ENCODE measurements around the gene PREX1.
"Not testable (repeated sequence)": the region's sequence is repeated elsewhere in the genome, so short reads cannot be mapped to it uniquely, and the experiment has no call there.

PREX1 gene

GRCh38 chr20:48847498-48848205 lies 19.9 kb upstream of the PREX1 start:
- no peak for DNase-seq
- intact Hi-C loops (cut with DNase I): no loop called here

DNA sequence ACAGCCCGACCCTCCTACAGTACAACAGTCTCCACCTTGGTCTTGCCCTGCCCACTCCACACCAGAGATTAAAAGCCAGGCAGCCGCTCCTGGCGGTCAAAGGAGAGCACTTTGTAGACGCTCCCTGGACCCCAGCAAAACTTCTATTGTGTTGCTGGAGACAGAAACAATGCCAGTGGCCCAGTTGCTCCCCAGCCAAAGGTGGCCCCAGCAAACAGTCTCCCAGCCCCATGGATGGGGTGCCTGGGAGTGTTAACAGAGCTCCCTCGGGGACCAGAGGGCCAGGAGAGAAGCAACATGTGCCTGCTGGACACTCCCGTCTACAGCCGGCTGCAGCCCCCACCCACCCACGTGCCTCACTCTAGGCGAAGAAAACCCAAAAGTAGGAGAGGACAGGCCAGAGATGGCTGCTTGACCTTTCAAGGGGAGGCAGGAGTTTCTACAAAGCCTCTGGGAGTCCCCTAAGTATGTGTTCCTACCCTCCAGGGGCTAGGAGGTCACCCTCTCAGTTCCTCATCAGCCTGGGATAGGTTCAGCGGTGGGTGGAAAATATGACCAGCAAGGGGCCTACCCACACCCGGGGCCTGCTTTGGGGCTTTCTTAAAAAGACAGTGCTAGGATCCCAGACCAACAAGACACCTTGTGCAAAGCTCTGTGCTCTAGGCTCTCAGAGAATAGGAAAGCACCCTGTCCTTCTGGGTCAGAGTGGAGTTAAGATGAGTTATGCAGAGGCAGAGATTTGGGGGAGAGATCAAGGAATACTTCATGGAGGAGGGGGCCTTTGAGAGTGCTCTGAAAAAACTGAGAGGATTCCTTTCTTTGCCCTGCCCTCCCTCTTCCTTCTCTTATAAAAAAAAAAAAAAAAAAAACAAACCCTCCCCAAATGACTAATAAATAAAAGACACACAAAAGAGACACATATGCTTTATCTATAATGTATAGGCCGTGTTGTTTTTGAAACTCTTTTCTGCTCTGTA lies 19.0 kb upstream of the PREX1 start:
- peak in 11 of 42 donors; percentile 16 to 66 (median 36) for DNase-seq
- intact Hi-C loops (cut with DNase I): no loop called here

DNA sequence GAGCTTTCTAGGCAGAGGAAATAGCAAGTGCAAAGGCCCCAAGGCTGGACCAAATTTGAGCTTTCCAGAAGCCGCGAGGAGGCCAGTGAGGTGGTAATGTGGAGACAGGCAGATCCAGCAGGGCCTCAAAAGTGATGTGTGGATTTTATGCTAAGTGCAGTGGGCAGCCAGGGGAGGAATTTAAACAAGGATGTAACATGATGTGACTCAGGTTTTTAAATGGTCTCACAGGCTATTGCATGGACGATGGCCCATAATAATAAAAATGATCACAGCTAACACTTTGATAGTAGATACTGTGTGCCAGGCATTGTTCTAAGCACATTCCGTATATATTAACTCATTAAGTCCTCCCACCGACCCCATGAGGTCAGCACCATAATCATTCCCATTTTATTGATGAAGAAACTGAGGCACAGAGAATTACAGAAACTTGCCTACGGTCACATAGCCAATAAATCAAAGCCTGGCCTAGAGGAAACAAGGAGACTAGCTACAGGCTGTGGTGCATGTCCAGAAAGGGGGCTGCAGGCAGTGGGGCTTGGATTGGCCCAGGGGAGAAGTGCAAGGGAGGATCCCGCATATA lies 18.0 kb upstream of the PREX1 start:
- intact Hi-C loops (cut with DNase I): no loop called here
- DNase-seq: no peak

DNA sequence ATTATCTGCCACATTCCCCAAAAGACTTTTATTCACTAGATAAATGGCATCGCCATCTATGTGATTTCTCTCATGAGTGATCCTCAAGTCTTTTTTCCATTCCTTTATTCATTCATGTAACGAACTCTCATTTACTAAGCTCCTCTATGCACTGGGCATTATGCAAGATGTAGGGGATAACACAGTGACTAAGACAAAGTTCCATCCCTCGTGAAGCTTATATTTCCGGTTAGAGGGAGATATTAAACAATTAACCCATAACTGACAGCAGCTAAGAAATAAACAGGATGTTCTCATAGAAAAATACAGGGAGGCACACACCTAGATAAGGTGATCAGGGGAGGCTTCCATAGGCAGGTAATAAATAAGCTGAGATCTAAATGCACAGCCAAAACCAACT lies 17.2 kb upstream of the PREX1 start:
- intact Hi-C loops (cut with DNase I): no loop called here
- DNase-seq: no peak

DNA sequence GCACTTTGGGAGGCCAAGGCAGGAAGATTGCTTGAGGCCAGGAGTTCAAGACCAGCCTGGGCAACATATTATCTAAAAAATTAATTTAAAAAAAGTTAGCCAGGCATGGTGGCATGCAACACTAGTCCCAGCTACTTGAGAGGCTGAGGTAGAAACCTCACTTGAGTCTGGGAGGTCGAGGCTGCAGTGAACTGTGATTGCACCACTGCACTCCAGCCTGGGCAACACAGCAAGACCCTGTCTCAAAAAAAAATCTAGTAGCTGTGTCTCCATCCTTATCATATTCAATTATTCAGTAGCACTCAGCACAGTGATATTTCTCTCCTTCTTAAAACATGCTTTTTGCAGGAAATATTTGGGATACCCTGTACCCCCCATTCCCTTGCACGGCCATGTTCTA lies 16.1 kb upstream of the PREX1 start:
- DNase-seq; intact Hi-C loops (cut with DNase I): not testable (repeated sequence)

DNA sequence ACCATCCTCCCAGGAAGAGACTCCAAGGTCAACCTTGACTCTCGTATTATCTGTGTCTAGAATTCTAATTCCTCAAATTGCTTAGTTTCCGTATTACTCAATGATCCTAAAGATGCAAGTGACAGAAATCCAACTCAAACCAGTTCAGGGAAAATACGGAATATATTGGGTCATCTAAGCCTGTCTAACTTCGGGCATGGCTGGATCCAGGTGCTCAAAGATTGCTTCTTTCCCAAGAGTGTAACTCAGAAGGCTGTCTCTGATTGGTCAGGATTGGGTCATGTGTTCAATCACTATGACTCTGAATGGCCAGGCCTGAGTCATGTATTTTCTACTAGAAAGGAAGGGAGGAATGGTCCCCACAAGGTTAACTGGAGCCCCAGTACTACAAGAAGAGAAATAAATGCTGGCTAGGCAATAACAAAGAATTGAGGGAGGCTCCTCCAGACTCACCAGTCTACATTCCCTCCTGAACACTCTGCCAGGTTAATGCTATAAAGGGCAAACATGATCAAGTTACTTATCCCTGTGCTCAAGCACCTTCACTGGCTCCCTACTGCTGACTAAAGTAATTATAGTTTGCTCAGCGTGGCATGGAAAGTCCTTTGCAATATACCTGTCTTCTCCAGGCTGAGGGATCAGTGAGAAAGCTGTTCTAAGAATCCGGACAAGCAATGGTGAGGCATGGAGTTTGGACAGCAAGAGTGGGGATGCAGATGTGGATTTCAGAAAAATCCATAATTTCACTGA lies 15.4 kb upstream of the PREX1 start:
- intact Hi-C loops (cut with DNase I): no loop called here
- no peak for DNase-seq

DNA sequence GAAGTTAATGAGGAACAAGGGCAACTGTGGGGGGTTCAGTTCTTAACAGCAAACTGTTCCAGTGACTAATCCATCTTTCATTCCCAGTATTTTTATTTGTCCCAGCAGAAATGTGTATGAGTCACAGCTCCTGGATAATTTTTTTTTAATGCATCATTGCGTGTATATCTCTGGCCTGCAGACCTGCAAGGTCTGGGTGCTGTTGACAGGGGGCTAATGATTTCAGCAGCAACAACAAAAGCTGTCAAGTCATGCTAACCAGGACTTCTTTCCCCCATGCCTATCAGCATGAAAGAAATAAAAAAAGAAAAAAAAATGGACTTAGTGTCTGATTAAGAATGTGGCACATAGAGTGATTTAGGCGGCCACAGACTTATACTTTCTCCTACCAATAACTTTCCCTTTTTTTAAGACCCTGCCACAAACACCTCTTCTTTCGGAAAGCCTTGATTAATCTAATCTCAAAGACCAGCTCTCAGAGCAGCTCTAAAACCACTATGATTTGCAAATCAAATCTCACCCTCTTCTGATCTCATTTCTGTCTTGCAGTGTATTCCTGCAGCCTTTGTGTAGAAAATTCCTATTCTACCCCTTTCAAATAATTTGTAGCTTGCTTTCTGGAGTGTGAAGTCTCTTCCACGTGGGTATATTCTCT lies 14.2 kb upstream of the PREX1 start:
- intact Hi-C loops (cut with DNase I): no loop called here

GRCh38 chr20:48841196-48841874 lies 13.5 kb upstream of the PREX1 start:
- intact Hi-C loops (cut with DNase I): no loop called here
- no peak for DNase-seq

More for the DNA sequence above, 14.2 kb upstream of the PREX1 start:
- no peak for DNase-seq

DNA sequence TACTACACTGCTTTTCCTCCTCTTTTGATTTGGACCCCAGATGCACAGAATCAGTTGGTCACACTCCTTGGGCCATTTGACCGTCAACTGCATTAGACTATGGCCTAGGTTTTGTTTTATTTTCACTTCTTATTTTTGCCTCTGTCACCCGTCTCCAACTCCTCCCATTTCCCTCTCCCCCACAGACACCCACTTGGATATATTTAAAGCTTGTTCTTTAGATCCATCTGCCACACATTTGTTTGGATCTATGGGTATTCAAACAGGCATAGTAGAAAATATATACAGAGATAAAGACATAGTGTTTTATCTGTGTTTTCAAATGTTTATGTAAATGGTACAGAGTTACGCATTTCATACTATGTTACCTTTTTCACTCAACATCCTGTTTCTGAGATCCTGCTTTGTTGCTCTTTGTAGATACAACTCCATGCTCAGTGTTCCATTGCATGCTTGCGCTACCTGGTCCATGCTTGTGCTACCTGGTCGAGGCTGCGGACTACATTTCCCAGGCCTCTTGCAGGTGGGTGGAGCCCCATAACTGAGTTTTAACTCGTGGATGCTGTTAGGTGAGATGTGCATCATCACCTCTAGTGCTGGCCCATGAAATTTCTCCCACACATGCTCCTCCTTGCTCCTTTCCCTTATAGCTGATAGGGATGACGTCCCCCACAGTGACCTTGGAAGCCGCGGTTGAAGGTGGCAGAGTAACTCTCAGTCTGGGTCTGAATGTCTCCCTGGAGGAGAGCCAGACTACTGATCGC lies 11.5 kb upstream of the PREX1 start:
- no peak for DNase-seq
- intact Hi-C loops (cut with DNase I): no loop called here

- intact Hi-C loops (cut with DNase I): no loop called here
- DNase-seq: no peak
These were observed 9.2 kb upstream of the PREX1 start for GRCh38 chr20:48837014-48837413.

GRCh38 chr20:48835390-48835789 lies 7.6 kb upstream of the PREX1 start:
- intact Hi-C loops (cut with DNase I): no loop called here
- DNase-seq: no peak

- DNase-seq: no peak
- intact Hi-C loops (cut with DNase I): no loop called here
These were observed 6.5 kb upstream of the PREX1 start for GRCh38 chr20:48834278-48834677.

GRCh38 chr20:48832405-48832730 lies 4.6 kb upstream of the PREX1 start:
- peak in 3 of 42 donors; percentile 41 to 68 (median 47) for DNase-seq
- intact Hi-C loops (cut with DNase I): no loop called here

DNA sequence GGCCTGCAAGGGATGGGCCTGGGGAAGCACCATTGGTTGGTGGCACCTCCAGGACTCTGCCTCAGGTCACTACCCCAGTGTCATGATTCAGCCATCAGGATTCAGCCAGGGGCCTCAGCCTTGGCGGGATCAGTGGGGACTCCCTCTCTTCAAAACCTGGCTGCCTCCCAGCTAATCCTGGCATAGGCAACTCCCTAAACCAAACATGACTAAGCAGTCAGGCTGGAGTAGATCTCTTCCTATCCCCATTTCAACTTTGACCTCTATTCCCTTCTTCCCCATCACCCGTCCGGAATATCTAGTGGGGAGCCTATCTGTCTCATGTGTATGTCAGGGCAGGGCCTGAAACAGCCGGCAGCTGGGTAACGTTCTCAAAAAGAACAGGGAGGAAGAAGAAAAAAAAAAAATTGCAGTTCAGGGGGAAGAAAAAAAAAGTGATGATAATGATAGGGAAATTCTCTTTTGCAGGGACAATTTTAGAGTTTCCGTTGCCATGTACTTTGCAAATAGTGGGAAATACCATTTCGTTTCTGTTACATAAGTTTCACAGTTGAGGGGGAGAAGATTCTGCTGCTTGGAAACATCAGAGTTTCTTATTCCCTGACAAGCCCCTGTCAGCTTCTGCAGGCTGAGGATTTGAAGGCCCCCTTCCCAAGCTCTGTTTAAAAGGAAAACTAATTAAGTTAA lies 4.1 kb upstream of the PREX1 start:
- peak in 20 of 42 donors; percentile 36 to 86 (median 64) for DNase-seq
- intact Hi-C loops (cut with DNase I): no loop called here

- intact Hi-C loops (cut with DNase I): no loop called here
- no peak for DNase-seq
These were observed 3.1 kb upstream of the PREX1 start for GRCh38 chr20:48830826-48831318.

- no peak for DNase-seq
- intact Hi-C loops (cut with DNase I): loop anchor here (2.0 to 10.0 kb wide), 3 partner anchors 75 to 173 kb away; no protein-coding TSS in a partner anchor
These were observed 2.1 kb upstream of the PREX1 start for GRCh38 chr20:48829940-48830339.
